Globus pallidus (tissue), 1 donor: Measurements from ENCODE around the gene TARBP1.
"Not testable (repeated sequence)": the region's sequence is repeated elsewhere in the genome, so short reads cannot be mapped to it uniquely, and the experiment has no call there.

ENCODE experiments used
- DNase-seq: peaks from one replicate; pipeline ENCODE4 v3.0.0-alpha.2; 2015; ENCODE audit warnings: low spot score

Gene TARBP1

GRCh38 chr1:234434706-234435105 lies 44.3 kb downstream of the TARBP1 start:
- DNase-seq, result no peak

- DNase-seq, result no peak
These were observed 45.3 kb downstream of the TARBP1 start for GRCh38 chr1:234433563-234434285.

- DNase-seq, result no peak
These were observed 47.7 kb downstream of the TARBP1 start for GRCh38 chr1:234431255-234431654.

GRCh38 chr1:234430691-234431090 lies 48.3 kb downstream of the TARBP1 start:
- no peak for DNase-seq

- no peak for DNase-seq
These were observed 49.6 kb downstream of the TARBP1 start for GRCh38 chr1:234429434-234429806.

GRCh38 chr1:234427950-234428646 lies 50.9 kb downstream of the TARBP1 start:
- no peak for DNase-seq

- no peak for DNase-seq
These were observed 65.0 kb downstream of the TARBP1 start for GRCh38 chr1:234413990-234414389.

- DNase-seq, result no peak
These were observed 65.5 kb downstream of the TARBP1 start for GRCh38 chr1:234413485-234413884.

- DNase-seq, result no peak
These were observed 66.1 kb downstream of the TARBP1 start for GRCh38 chr1:234412830-234413229.

- no peak for DNase-seq
These were observed 69.7 kb downstream of the TARBP1 start for GRCh38 chr1:234409328-234409727.

- DNase-seq, result no peak
These were observed 70.2 kb downstream of the TARBP1 start for GRCh38 chr1:234408757-234409156.

GRCh38 chr1:234406871-234407270 lies 72.1 kb downstream of the TARBP1 start:
- no peak for DNase-seq

GRCh38 chr1:234405676-234406075 lies 73.3 kb downstream of the TARBP1 start:
- no peak for DNase-seq

- DNase-seq, result no peak
These were observed 76.0 kb downstream of the TARBP1 start for GRCh38 chr1:234402939-234403338.

- no peak for DNase-seq
These were observed 77.3 kb downstream of the TARBP1 start for GRCh38 chr1:234401658-234402057.

GRCh38 chr1:234400773-234401172 lies 78.2 kb downstream of the TARBP1 start:
- no peak for DNase-seq

- not testable (repeated sequence) for DNase-seq
These were observed 79.5 kb downstream of the TARBP1 start for GRCh38 chr1:234399515-234399914.

- DNase-seq, result no peak
These were observed 80.1 kb downstream of the TARBP1 start for GRCh38 chr1:234398849-234399381.

GRCh38 chr1:234397732-234398131 lies 81.2 kb downstream of the TARBP1 start:
- no peak for DNase-seq

GRCh38 chr1:234396871-234397270 lies 82.1 kb downstream of the TARBP1 start:
- no peak for DNase-seq

- no peak for DNase-seq
These were observed 82.9 kb downstream of the TARBP1 start for GRCh38 chr1:234396092-234396491.

GRCh38 chr1:234395297-234395696 lies 83.7 kb downstream of the TARBP1 start:
- DNase-seq, result no peak

- no peak for DNase-seq
These were observed 85.8 kb downstream of the TARBP1 start for GRCh38 chr1:234393190-234393589.
